Measurements from ENCODE around the gene UPK3B.
"Not testable (repeated sequence)": the region's sequence is repeated elsewhere in the genome, so short reads cannot be mapped to it uniquely, and the experiment has no call there.

The UPK3B gene

GRCh38 chr7:76509931-76510877, at the start of gene UPK3B:
TSS of gene UPK3B (plus strand) at chr7:76510552. CDS start at chr7:76510653, 101 bp downstream.
- peaks cover 5% of the 10 kb centered on the region for H3K36me3 Mint-ChIP-seq (ENCODE audit: low read depth)
- ATAC-seq (no peak), DNase-seq (no peak)
- no peak within 1 kb of the TSS for H3K27ac Mint-ChIP-seq
- no peaks in the 10 kb centered on the region for H3K9me3 Mint-ChIP-seq
- H3K4me1 Mint-ChIP-seq = peaks cover 4% of the 10 kb centered on the region
- no peaks in the 10 kb centered on the region for H3K27me3 Mint-ChIP-seq
- H3K4me3 Mint-ChIP-seq = no peak within 1 kb of the TSS

DNA sequence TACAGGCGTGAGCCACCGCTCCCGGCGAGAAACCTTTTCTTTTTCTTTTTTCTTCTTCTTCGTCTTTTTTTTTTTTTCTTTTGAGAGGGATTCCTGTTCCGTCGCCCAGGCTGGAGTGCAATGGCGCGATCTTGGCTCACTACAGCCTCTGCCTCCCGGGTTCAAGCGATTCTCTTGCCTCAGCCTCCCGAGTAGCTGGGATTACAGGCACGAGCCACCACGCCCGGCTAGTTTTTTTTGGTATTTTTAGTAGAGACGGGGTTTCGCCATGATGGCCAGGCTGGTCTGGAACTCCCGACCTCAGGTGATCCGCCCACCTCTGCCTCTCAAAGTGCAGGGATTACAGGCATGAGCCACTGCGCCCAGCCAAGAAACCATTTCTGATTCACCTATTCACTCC, 49.6 kb upstream of the UPK3B start:
- not testable (repeated sequence) for H3K9me3 Mint-ChIP-seq; H3K36me3 Mint-ChIP-seq (ENCODE audit: low read depth); H3K27ac Mint-ChIP-seq; H3K4me3 Mint-ChIP-seq; H3K4me1 Mint-ChIP-seq; DNase-seq; H3K27me3 Mint-ChIP-seq; ATAC-seq

- peak within 1 kb of the TSS; percentile 56 for H3K4me3 Mint-ChIP-seq
- DNase-seq = peak; percentile 43
- ATAC-seq = peak; percentile 99
- not testable (repeated sequence) for H3K9me3 Mint-ChIP-seq; H3K36me3 Mint-ChIP-seq (ENCODE audit: low read depth); H3K27ac Mint-ChIP-seq; H3K27me3 Mint-ChIP-seq; H3K4me1 Mint-ChIP-seq
Observed at GRCh38 chr7:76461464-76462101, 48.8 kb upstream of the UPK3B start, which contains the start of gene DTX2. TSS of gene DTX2 (plus strand) at chr7:76461709. CDS start at chr7:76480510, 18,801 bp downstream.

DNA sequence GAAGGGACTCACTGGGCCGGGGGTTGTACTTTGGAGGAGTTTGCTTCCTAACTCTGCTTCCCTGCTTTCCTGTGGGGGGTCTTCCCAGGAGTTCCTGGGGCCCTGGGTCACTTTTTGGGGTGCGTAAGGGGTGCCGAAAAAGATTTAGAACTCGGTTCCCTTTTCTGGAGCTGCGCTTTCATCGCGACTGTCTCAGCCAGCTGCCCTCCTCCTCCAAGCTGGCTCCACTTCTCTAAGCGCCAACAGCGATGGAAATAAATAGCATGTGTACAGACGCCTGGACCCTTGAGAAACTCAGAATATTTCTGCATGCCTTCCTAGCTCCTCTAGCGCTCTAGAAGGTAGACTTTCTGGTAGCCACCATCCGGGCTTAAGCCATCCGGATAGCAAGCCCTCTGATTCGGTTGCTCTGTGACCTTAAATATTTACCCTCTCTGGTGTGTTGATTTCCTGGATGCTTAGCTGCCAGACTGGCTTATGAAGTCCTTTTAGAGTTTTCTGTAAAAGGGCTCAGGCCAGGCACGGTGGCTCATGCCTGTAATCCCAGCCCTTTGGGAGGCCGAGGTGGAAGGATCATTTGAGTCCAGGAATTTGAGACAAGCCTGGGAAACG, 48.0 kb upstream of the UPK3B start:
- ATAC-seq; DNase-seq; H3K27me3 Mint-ChIP-seq; H3K9me3 Mint-ChIP-seq; H3K27ac Mint-ChIP-seq; H3K36me3 Mint-ChIP-seq (ENCODE audit: low read depth); H3K4me1 Mint-ChIP-seq; H3K4me3 Mint-ChIP-seq: not testable (repeated sequence)

- not testable (repeated sequence) for DNase-seq; H3K36me3 Mint-ChIP-seq (ENCODE audit: low read depth); ATAC-seq; H3K4me3 Mint-ChIP-seq; H3K4me1 Mint-ChIP-seq; H3K27ac Mint-ChIP-seq; H3K27me3 Mint-ChIP-seq; H3K9me3 Mint-ChIP-seq
Observed at GRCh38 chr7:76464959-76465358, 45.4 kb upstream of the UPK3B start.

- H3K27ac Mint-ChIP-seq; H3K4me3 Mint-ChIP-seq; H3K9me3 Mint-ChIP-seq; DNase-seq; H3K27me3 Mint-ChIP-seq; H3K36me3 Mint-ChIP-seq (ENCODE audit: low read depth); ATAC-seq; H3K4me1 Mint-ChIP-seq: not testable (repeated sequence)
Observed at GRCh38 chr7:76465950-76466349, 44.4 kb upstream of the UPK3B start.

DNA sequence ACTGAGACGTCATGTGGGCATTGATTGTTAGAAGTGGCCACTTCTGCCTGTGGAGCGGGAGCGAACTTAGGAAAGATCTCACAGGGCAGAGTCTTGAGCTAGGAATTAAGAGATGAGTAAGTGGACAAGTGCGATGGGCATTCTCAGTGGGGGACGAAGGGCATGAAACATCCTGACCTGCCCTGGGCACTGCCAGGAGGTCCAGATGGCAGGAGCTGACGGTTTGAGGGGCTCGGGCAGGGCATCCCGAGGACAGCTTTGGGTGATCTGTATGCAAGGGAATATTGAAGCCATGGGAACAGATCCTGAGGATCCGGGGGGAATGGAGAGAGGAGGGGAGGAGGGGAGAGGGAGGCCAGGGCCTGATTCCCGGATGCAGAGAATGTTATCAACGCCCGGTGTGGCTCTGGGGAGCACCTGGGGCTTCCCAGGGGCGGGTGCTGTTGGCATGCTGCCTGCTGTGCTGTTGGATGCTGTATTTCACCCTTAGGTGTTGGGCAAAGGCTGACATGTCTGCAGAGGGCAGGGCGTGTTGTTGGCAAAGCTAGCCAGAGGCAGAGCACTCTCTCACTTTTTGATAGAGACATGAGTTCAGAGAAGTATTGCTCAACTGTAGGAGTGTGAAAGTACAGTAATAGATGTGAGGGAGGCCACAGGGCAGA, 42.5 kb upstream of the UPK3B start:
- not testable (repeated sequence) for H3K4me3 Mint-ChIP-seq; H3K27me3 Mint-ChIP-seq; DNase-seq; H3K9me3 Mint-ChIP-seq; H3K27ac Mint-ChIP-seq; H3K4me1 Mint-ChIP-seq; H3K36me3 Mint-ChIP-seq (ENCODE audit: low read depth)
- ATAC-seq = peak; percentile 48

GRCh38 chr7:76471556-76472221, 38.7 kb upstream of the UPK3B start:
- H3K27ac Mint-ChIP-seq; H3K36me3 Mint-ChIP-seq (ENCODE audit: low read depth); DNase-seq; H3K4me3 Mint-ChIP-seq; H3K9me3 Mint-ChIP-seq; ATAC-seq; H3K27me3 Mint-ChIP-seq; H3K4me1 Mint-ChIP-seq: not testable (repeated sequence)

GRCh38 chr7:76473097-76473496, 37.3 kb upstream of the UPK3B start:
- not testable (repeated sequence) for H3K27ac Mint-ChIP-seq; H3K9me3 Mint-ChIP-seq; H3K27me3 Mint-ChIP-seq; H3K36me3 Mint-ChIP-seq (ENCODE audit: low read depth); H3K4me1 Mint-ChIP-seq; H3K4me3 Mint-ChIP-seq; ATAC-seq; DNase-seq

- H3K9me3 Mint-ChIP-seq; H3K4me3 Mint-ChIP-seq; H3K27ac Mint-ChIP-seq; H3K36me3 Mint-ChIP-seq (ENCODE audit: low read depth); H3K27me3 Mint-ChIP-seq; DNase-seq; H3K4me1 Mint-ChIP-seq: not testable (repeated sequence)
- peak; percentile 31 for ATAC-seq
Observed at GRCh38 chr7:76476280-76476679, 34.1 kb upstream of the UPK3B start.

GRCh38 chr7:76476742-76477474, 33.4 kb upstream of the UPK3B start:
- ATAC-seq; H3K9me3 Mint-ChIP-seq; H3K27ac Mint-ChIP-seq; H3K36me3 Mint-ChIP-seq (ENCODE audit: low read depth); H3K4me1 Mint-ChIP-seq; H3K27me3 Mint-ChIP-seq; H3K4me3 Mint-ChIP-seq; DNase-seq: not testable (repeated sequence)

DNA sequence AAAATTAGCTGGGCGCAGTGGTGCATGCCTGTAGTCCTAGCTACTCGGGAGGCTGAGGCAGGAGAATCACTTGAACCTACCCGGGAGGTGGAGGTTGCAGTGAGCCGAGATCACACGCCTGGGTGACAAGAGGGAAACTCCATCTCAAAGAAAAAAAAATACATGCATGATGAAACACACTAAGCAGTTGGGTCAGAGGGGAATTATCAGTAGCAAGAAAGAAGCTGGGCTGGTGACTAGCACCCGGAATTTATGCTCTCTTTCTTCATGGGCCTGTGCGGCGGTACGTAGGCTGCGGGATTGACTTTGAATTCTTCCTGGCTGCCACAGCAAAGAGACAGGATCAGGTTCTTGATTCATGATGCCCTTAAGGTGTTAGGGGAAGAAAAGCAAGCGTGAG, 30.7 kb upstream of the UPK3B start:
- not testable (repeated sequence) for H3K4me3 Mint-ChIP-seq, H3K27ac Mint-ChIP-seq

DNA sequence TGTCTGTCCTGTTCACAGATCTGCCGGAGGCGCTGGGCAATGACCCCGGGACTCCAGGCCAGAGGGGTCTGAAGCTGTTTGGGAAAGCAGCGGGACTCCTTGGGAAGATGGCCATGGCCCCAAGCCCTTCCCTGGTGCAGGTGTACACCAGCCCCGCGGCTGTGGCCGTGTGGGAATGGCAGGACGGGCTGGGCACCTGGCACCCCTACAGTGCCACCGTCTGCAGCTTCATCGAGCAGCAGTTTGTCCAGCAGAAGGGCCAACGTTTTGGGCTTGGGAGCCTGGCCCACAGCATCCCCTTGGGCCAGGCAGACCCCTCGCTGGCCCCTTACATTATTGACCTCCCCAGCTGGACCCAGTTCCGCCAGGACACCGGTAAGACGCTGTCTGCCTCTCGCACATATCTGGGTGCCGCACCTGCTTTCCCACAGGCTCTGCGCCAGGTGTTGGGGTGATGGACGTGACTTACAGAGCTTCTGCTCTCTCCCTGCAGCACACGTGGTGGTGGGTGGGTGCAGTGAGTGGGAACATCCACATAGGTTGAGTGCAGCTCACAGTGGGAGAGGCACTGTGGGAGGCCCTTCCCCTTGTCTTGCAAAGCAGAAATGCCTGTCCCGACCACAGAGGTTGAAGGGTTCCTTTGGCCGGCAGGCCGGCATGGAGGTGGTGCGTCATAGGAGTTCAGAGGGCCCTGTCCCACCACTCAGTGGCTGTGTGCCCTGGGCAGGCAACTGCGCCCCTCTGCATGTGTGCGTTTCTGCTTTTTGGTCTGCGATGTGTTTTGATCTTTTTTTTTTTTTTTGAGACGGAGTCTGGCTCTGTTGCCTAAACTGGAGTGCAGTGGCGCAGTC, 29.7 kb upstream of the UPK3B start:
- H3K27ac Mint-ChIP-seq = not testable (repeated sequence)

More for the DNA sequence above, 30.7 kb upstream of the UPK3B start:
- peak; percentile 6 for ATAC-seq
- DNase-seq; H3K36me3 Mint-ChIP-seq (ENCODE audit: low read depth); H3K9me3 Mint-ChIP-seq; H3K27me3 Mint-ChIP-seq; H3K4me1 Mint-ChIP-seq: not testable (repeated sequence)

More for the DNA sequence above, 29.7 kb upstream of the UPK3B start:
- not testable (repeated sequence) for H3K36me3 Mint-ChIP-seq (ENCODE audit: low read depth); H3K4me3 Mint-ChIP-seq; H3K4me1 Mint-ChIP-seq; DNase-seq; ATAC-seq; H3K27me3 Mint-ChIP-seq; H3K9me3 Mint-ChIP-seq

Measured in activated naive CD8-positive, alpha-beta T cell treated with anti-CD3 and anti-CD28 coated beads, Interleukin-2, amount 50 U/mL, for 24 hours (primary cell).